Esophagus mucosa (tissue), 1 donor: ENCODE results near the gene SLC32A1. TPM values are rescaled to one million over a fixed set of nuclear protein-coding genes. Genes with fewer than 3 reads are reported as not detected.

Source experiments
- ATAC-seq: fragments of 200-7000 bp; cut with Tn5 transposase; one replicate; pipeline ENCODE4 v1.9.1; 2020
- total RNA-seq: library from RNA; stranded (reverse); gene quantifications from one replicate; pipeline ENCODE4 v1.2.4, GENCODE V29; 2023
- donor health status: DM: yes; HTN: yes; CAD: no.

The SLC32A1 gene
- total RNA-seq, 1 donor from 2014 or later: not detected

- no peak for ATAC-seq
Observed at GRCh38 chr20:38755324-38755910, 31.1 kb downstream of the SLC32A1 start.

DNA sequence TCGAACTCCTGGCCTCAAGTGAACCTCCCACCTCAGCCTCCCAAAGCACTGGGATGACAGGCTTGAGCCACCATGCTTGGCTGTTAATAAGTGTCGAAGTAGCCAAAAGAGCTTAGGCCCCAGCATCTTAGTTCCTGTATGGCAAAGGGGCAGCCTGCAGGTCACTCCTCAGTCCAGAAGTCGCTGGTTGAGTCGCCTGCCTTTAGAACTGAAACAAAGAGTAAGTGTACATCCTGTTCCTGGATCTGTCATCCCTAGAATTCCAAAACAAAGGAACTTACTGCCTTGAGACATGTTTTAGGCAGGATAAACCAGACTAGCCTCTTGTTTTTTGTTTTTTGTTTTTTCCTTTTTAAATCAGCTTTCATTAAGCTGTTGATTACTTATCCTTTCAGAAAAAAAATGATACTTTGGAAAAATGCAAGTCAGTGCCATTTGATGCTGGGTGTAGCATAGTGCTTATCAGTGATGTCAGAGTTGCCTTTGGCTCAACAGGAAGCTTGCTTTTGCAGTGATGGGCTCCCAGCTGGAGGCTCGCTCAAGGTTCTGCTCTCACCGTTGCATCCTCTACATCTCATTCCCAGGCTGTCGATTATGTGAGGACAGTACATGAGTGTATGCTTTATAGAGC, 33.0 kb downstream of the SLC32A1 start:
- no peak for ATAC-seq

- no peak for ATAC-seq
Observed at GRCh38 chr20:38759106-38759505, 34.8 kb downstream of the SLC32A1 start.

GRCh38 chr20:38760978-38761377, 36.7 kb downstream of the SLC32A1 start:
- no peak for ATAC-seq

DNA sequence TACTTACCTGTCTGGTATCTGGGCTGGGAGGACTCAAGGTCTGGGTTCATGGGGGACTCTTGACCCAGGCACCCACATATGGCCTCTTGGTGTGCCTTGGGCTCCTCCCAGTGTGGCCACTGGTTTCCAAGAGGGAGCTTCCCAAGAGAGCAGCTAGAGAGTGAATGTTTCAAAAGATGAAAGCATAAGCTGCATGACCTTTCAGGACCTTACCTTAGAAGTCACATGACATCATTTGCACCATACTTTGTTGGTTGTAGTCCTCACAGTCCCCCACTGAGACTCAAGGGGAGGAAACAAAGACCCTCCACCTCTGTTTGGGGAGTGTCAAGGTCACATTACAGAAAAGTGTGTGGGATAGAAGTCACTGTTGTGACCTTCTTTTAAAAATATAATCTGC, 37.9 kb downstream of the SLC32A1 start:
- no peak for ATAC-seq

DNA sequence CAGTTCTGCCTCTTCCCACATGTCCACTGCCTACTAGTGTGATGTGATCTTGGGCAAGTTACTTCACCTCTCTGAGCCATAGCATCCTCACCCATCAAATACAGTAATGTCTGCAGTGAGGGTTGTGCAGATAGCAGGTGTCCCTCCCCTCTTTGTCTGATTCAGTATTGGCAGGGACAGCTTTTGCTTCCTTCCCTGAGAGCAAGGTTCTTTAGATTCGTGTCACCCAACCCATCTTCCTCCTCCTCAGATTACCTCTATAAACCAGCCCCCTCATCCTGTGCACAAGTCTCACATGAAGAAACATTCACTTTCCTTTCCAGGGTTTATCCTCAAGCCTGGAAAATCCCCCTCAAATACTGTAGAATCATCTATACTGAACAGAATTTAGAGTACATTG, 39.3 kb downstream of the SLC32A1 start:
- ATAC-seq: peak; percentile 11

DNA sequence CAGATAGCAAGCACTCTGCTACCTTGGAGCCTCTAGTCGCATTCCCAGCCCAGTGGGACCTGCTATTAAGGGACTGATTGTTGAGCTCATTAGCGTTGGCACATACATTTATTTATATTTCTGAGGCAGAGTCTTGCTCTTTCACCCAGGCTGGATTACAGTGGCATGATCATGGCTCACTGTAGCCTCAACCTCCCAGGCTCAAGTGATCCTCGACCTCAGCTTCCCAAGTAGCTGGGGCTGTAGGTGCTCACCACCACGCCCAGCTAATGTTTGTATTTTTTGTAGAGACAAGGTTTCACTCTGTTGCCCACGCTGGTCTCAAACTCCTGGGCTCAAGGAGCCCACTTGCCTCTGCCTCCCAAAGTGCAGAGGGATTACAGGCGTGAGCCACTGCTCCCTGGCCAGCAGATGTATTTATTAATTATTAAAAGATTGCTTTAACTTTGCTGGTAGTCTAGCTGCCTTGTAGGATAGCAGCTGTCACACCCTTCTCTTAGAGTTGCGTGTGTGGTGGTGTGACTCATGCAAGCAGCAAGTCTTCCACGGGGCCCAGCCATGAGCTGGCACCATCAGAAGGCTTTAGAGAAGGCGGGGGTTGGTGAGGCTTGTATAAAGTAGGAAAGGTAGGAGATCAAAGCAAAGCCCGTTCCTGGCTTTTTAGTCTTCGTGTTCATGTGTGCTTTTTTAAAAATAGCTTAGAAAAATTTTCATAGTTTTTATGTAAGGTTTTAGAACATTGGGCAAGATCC, 40.5 kb downstream of the SLC32A1 start:
- peak; percentile 98 for ATAC-seq

DNA sequence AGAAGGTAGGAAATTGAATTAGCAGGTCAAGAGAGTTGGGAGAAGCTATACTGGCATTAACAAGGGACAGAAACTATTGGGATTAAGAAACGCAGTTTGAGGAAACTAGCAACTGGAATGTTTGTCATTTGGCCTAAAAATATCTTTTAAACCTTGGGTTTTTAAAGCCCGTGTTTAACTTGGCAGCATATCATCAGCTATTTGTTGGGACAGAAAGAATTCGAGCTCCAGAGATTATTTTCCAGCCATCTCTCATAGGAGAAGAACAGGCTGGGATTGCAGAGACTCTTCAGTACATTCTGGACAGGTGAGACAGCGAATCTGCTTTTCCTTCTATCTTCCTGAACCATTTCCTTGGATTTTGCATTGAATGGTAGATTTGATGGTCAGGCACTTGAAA, 41.8 kb downstream of the SLC32A1 start:
- ATAC-seq: no peak

- ATAC-seq: no peak
Observed at GRCh38 chr20:38769376-38770295, 45.4 kb downstream of the SLC32A1 start.

DNA sequence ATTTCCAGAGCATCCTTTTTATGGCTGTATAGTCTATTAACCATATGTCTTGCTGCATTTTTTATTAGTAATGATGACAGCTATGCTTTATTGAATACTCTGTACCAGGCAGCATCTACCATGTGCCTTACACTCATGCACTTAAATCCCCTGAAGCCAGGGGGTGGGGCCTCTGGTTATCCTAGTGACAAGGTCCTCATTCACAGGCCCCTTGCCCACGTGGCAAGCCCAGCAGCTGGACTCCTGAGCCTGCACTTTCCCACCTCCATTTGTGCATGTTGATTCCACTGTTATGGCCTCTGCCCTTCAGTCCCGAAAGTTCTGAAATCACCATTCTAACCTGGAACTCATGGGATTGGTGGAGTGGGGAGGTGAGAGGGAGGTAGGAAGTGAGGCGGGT, 46.3 kb downstream of the SLC32A1 start:
- ATAC-seq: no peak

GRCh38 chr20:38770970-38771369, 46.7 kb downstream of the SLC32A1 start:
- no peak for ATAC-seq

DNA sequence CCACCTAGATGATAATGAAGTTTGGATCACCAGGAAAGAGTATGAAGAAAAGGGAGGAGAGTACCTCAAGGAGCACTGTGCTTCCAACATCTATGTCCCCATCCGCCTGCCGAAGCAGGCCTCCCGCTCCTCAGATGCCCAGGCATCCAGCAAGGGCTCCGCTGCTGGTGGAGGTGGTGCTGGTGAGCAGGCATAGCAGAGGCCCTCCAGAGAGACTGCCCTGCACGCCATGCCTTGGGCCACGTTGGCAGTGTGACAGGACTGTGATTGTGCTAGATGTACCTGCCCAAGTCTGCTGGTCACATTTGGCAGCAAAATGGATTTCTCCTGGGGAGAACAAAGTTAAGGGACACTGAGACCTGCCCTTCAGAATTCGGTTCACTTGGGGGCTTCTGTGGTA, 47.3 kb downstream of the SLC32A1 start:
- no peak for ATAC-seq

- ATAC-seq: no peak
Observed at GRCh38 chr20:38774167-38774566, 49.9 kb downstream of the SLC32A1 start.

- ATAC-seq: no peak
Observed at GRCh38 chr20:38776363-38776762, 52.1 kb downstream of the SLC32A1 start.

Other genes starting within 250 kb of the SLC32A1 start
- gene ADIG, start 143.3 kb upstream of the SLC32A1 start, total RNA-seq: not detected
- gene ARHGAP40, start 122.7 kb upstream of the SLC32A1 start, total RNA-seq: 10.3 TPM
- 6.0 TPM for gene ACTR5, start 24.0 kb downstream of the SLC32A1 start, total RNA-seq
- gene PPP1R16B, start 81.2 kb downstream of the SLC32A1 start, total RNA-seq: 2.3 TPM
- gene FAM83D, start 201.9 kb downstream of the SLC32A1 start, total RNA-seq: 67.0 TPM
- 6.3 TPM for gene DHX35, start 237.9 kb downstream of the SLC32A1 start, total RNA-seq